Measurements from ENCODE around the gene CCDC88A.
A peak's percentile ranks its signal among the peaks of the same experiment; 100 is the strongest.
"Not testable (repeated sequence)": the region's sequence is repeated elsewhere in the genome, so short reads cannot be mapped to it uniquely, and the experiment has no call there.

CCDC88A gene, protein sequence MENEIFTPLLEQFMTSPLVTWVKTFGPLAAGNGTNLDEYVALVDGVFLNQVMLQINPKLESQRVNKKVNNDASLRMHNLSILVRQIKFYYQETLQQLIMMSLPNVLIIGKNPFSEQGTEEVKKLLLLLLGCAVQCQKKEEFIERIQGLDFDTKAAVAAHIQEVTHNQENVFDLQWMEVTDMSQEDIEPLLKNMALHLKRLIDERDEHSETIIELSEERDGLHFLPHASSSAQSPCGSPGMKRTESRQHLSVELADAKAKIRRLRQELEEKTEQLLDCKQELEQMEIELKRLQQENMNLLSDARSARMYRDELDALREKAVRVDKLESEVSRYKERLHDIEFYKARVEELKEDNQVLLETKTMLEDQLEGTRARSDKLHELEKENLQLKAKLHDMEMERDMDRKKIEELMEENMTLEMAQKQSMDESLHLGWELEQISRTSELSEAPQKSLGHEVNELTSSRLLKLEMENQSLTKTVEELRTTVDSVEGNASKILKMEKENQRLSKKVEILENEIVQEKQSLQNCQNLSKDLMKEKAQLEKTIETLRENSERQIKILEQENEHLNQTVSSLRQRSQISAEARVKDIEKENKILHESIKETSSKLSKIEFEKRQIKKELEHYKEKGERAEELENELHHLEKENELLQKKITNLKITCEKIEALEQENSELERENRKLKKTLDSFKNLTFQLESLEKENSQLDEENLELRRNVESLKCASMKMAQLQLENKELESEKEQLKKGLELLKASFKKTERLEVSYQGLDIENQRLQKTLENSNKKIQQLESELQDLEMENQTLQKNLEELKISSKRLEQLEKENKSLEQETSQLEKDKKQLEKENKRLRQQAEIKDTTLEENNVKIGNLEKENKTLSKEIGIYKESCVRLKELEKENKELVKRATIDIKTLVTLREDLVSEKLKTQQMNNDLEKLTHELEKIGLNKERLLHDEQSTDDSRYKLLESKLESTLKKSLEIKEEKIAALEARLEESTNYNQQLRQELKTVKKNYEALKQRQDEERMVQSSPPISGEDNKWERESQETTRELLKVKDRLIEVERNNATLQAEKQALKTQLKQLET (N-terminal part only)

DNA sequence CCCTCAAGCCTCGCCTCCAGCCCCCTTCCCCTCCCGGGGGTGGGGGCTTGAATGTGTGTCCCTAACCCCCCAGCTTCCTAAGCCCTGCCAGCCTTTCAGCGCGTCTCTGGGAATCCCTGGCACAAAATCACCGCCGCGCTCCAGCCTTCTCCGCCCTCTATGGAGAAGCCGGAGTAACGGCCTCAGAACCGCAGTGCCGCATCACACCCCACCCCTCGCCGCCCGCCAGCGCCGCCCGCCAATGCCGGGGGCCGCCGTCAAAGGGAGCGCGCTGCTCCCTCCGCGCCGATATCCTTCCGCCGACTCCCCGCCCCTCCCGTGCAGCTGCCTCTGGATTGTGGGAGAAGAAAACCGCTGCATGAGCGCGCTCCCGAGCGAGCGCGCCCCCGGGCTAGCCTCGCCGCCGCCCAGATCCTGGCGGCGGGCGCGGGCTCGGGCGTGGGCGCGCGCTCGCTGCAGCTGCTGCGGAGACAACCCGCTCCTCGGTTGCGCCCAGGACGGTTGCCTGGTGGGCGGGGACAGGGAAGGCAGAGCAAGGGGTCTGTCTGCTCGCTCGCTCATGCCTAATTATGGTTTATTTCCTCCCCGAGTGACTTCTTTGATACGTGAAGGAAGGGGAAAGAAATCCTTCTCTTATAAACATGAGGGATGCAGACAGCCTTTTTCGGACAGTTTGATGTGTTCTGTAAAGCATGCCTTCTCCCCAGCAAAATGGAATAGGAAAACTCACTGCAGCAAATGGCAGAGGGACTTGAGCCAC is at the start of gene CCDC88A:
TSS of gene CCDC88A (minus strand) at position 178 of the 760 bp plus-strand sequence. CDS start 777 bp downstream, outside the sequence.
- no peaks in the 10 kb centered on the region for H3K9me3 Mint-ChIP-seq
- DNase-seq (peak; percentile 86 to 89), ATAC-seq (peak; percentile 91)
- H3K27ac Mint-ChIP-seq, result peak within 1 kb of the TSS; percentile 80 to 88
- H3K27me3 Mint-ChIP-seq, result no peaks in the 10 kb centered on the region
- peaks cover 32% of the 10 kb centered on the region for H3K4me1 Mint-ChIP-seq
- peak within 1 kb of the TSS; percentile 92 to 96 for H3K4me3 Mint-ChIP-seq

GRCh38 chr2:55461679-55462078 is 42.0 kb upstream of the CCDC88A start:
- H3K4me3 Mint-ChIP-seq, result no peak overlapping the region
- peaks cover 4 to 8% of the 10 kb centered on the region in 2 donors for H3K9me3 Mint-ChIP-seq
- no peak for ATAC-seq
- H3K27ac Mint-ChIP-seq, result no peak overlapping the region
- peaks cover 26% of the 10 kb centered on the region for H3K27me3 Mint-ChIP-seq
- DNase-seq, result no peak
- H3K4me1 Mint-ChIP-seq, result no peaks in the 10 kb centered on the region

DNA sequence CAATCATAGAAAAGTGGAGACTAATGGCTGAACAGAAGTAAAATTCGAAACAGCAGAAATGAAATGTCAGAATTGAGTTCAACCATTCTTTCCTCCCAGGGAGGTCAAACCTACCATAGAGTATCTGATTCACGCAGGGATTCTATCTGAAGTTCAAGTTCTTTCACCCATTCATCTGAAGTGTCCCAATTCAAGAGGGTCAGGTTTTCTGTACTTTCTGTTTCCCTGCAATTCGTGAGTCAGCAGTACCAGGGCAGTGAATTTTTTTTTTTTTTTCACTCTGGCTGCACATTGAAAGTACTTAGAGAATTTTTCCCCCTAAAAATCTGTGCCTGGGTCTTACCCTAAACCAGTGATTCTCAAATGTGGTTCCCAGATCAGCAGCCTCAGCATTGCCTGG is 40.9 kb upstream of the CCDC88A start:
- no peak overlapping the region for H3K27ac Mint-ChIP-seq
- H3K4me1 Mint-ChIP-seq, result no peaks in the 10 kb centered on the region
- no peak overlapping the region for H3K4me3 Mint-ChIP-seq
- ATAC-seq, result no peak
- peaks cover 26% of the 10 kb centered on the region for H3K27me3 Mint-ChIP-seq
- peaks cover 4 to 8% of the 10 kb centered on the region in 2 donors for H3K9me3 Mint-ChIP-seq
- DNase-seq, result no peak

DNA sequence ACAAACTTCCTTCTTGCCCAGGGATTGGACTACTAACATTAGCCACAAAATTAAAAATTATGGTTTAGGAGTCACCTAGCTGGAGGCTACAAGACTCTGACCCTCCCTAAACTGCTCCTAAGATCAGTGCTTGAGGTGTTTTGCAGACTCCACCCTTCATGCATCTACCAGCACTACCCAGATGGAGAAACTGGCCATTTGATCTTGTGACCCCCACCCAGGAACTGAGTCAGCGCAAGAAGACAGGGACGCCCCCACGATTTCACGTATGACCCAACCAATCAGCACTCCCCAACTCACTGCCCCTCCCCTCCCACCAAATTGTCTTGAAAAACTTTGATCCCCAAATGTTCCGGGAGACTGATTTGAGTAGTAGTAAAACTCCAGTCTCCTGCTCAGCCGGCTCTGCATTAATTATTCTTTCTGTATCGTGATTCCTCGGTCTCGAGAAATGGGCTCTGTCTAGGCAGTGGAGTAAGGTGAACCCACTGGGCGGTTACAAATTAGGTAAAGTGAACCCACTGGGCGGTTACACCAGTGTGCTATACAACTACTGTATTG is 40.1 kb upstream of the CCDC88A start:
- H3K4me1 Mint-ChIP-seq, result no peaks in the 10 kb centered on the region
- peaks cover 4 to 8% of the 10 kb centered on the region in 2 donors for H3K9me3 Mint-ChIP-seq
- H3K4me3 Mint-ChIP-seq, result no peak overlapping the region
- H3K27me3 Mint-ChIP-seq, result peaks cover 22% of the 10 kb centered on the region
- DNase-seq, result no peak
- no peak for ATAC-seq
- peak overlapping the region in 1 of 2 donors; percentile 4 for H3K27ac Mint-ChIP-seq

DNA sequence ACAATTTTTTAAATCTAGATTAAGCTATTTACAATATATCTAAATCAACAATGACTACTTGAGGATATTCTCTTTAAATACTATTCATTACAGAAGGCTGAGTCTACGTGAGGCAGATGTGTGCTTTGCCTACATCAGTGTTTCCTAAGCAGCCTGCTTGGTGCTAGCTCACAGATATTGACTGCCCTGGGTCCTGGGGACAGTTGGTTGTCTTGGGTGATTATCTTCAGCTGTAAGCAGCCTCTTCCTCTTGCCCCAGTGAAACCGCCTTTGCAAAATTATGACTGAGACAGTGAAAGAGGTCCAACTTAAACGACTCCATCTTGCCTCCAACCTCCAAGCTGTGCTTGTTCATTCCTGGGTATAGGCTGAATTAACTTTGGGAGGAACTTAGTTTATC is 39.6 kb upstream of the CCDC88A start:
- Mint-ChIP-seq H3K4me1 (no peaks in the 10 kb centered on the region), H3K27ac (no peak overlapping the region), H3K27me3 (peaks cover 17% of the 10 kb centered on the region), H3K9me3 (peaks cover 4 to 8% of the 10 kb centered on the region in 2 donors), H3K4me3 (no peak overlapping the region)
- DNase-seq, result no peak
- no peak for ATAC-seq

- no peaks in the 10 kb centered on the region for H3K9me3 Mint-ChIP-seq
- ATAC-seq (no peak), DNase-seq (no peak)
- H3K27me3 Mint-ChIP-seq, result peaks cover 5% of the 10 kb centered on the region
- no peak overlapping the region for H3K27ac Mint-ChIP-seq
- H3K4me1 Mint-ChIP-seq, result no peaks in the 10 kb centered on the region
- no peak overlapping the region for H3K4me3 Mint-ChIP-seq
Observed at GRCh38 chr2:55454121-55454520, 34.5 kb upstream of the CCDC88A start.

DNA sequence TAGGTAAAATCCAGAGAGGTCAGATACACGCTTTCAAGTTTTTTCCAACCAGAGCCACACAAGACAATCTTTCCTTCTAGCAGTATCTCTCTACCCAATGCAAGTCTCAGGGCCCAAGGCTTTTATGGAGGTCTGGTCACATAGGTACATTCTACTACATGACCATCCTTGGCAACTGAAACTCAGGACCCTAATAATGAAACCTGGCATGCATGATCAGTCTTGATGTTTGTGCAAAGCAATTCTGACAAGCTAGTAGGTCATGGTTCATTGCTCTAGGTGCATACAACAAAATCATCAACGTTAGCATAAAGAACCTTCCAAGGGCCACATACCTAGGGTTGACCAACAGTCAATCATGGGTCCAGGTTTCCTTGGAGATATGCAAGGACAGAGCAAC is 33.2 kb upstream of the CCDC88A start:
- Mint-ChIP-seq H3K4me1 (no peaks in the 10 kb centered on the region), H3K4me3 (no peak overlapping the region), H3K27ac (no peak overlapping the region), H3K27me3 (no peaks in the 10 kb centered on the region), H3K9me3 (no peaks in the 10 kb centered on the region)
- DNase-seq (no peak), ATAC-seq (no peak)

- Mint-ChIP-seq H3K4me3 (no peak overlapping the region), H3K9me3 (no peaks in the 10 kb centered on the region), H3K27me3 (no peaks in the 10 kb centered on the region), H3K27ac (no peak overlapping the region), H3K4me1 (no peaks in the 10 kb centered on the region)
- DNase-seq, result no peak
- no peak for ATAC-seq
Observed at GRCh38 chr2:55451699-55452098, 32.0 kb upstream of the CCDC88A start.

DNA sequence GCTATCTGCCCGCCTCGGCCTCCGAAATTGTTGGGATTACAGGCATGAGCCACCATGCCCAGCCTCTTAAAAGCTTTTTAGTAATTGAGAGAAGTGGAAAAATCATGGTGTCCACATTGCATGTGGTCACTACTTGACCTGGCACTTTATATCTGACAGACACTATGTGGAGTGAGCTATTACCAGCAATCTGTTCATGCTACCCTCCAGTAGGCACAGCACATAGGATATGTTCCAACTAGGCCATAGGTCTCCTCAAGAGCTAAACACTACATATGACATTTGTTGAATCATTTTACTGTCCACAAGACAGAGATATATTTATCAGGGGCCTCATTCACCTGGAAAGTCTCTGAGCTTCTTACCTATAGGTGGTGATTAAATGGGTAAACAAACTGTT is 30.4 kb upstream of the CCDC88A start:
- not testable (repeated sequence) for DNase-seq

DNA sequence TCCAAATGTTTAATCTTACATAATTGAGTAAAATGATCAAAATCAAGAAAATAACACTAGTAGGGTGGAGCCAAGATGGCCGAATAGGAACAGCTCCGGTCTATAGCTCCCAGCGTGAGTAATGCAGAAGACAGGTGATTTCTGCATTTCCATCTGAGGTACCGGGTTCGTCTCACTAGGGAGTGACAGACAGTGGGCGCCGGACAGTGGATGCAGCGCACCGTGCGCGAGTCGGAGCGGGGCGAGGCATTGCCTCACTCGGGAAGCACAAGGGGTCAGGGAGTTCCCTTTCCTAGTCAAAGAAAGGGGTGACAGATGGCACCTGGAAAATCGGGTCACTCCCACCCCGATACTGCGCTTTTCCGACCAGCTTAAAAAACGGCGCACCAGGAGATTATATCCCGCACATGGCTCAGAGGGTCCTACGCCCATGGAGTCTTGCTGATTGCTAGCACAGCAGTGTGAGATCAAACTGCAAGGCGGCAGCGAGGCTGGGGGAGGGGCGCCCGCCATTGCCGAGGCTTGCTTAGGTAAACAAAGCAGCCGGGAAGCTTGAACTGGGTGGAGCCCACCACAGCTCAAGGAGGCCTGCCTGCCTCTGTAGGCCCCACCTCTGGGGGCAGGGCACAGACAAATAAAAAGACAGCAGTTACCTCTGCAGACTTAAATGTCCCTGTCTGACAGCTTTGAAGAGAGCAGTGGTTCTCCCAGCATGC is 22.5 kb upstream of the CCDC88A start:
- not testable (repeated sequence) for DNase-seq, H3K9me3 Mint-ChIP-seq, H3K4me3 Mint-ChIP-seq, ATAC-seq, H3K4me1 Mint-ChIP-seq, H3K27me3 Mint-ChIP-seq, H3K27ac Mint-ChIP-seq

More for the DNA sequence above, 30.4 kb upstream of the CCDC88A start:
- not testable (repeated sequence) for H3K4me1 Mint-ChIP-seq, H3K27ac Mint-ChIP-seq, H3K4me3 Mint-ChIP-seq, H3K9me3 Mint-ChIP-seq, H3K27me3 Mint-ChIP-seq, ATAC-seq

DNA sequence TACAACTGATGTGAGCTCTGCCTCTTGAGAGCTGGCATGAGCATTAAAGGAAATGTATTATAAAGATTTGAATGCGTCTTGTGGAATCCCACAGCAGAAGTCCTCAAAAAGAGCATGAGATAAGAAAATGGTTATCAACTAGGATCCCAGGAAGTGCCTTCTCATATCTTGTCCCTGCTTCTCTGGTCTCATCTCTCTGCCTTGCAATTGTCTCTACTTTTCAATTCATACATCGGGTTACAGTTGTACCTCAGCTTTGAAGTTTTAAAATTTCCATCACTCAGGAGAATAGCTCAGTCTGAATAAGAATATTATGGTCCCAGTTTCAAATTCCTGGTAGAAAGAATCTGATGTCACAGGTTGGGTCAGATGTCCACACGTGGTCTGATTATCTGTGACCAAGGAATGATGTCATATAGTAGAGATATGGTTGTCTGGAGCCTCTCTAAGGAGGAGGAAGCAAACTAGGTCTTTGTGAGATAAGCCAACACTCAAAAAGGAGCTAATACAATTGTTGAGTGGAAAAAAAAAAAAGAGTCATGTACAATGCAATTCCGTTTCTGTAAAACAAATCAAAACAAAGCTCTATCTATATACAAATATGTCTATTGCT is 21.7 kb upstream of the CCDC88A start:
- H3K9me3 Mint-ChIP-seq, result no peaks in the 10 kb centered on the region
- DNase-seq, result no peak
- no peak for ATAC-seq
- H3K4me1 Mint-ChIP-seq, result no peaks in the 10 kb centered on the region
- H3K27me3 Mint-ChIP-seq, result peaks cover 8% of the 10 kb centered on the region
- no peak overlapping the region for H3K27ac Mint-ChIP-seq
- no peak overlapping the region for H3K4me3 Mint-ChIP-seq

GRCh38 chr2:55439101-55439397 is 19.4 kb upstream of the CCDC88A start:
- ATAC-seq (no peak), DNase-seq (no peak)
- H3K9me3 Mint-ChIP-seq, result no peaks in the 10 kb centered on the region
- peak overlapping the region in 1 of 2 donors; percentile 80 for H3K27ac Mint-ChIP-seq
- H3K27me3 Mint-ChIP-seq, result no peaks in the 10 kb centered on the region
- no peak overlapping the region for H3K4me3 Mint-ChIP-seq
- H3K4me1 Mint-ChIP-seq, result no peaks in the 10 kb centered on the region

- H3K27ac Mint-ChIP-seq, result peak overlapping the region in 1 of 2 donors; percentile 80
- H3K4me3 Mint-ChIP-seq, result no peak overlapping the region
- no peaks in the 10 kb centered on the region for H3K4me1 Mint-ChIP-seq
- no peaks in the 10 kb centered on the region for H3K27me3 Mint-ChIP-seq
- ATAC-seq (no peak), DNase-seq (no peak)
- no peaks in the 10 kb centered on the region for H3K9me3 Mint-ChIP-seq
Observed at GRCh38 chr2:55438391-55439100, 18.9 kb upstream of the CCDC88A start.

Data from stimulated activated naive CD8-positive, alpha-beta T cell treated with anti-CD3 and anti-CD28 coated beads, Interleukin-15, amount 100 ng/mL, for 72 hours (primary cell).